ENCODE measurements around the gene FARP1.

FARP1 gene

GRCh38 chr13:98423417-98423816 lies 280.5 kb downstream of the FARP1 start:
- Histone ChIP-seq H3K9me3 (no peaks in the 10 kb centered on the region), H4K20me1 (no peaks in the 10 kb centered on the region), H3K4me1 (peaks cover 9% of the 10 kb centered on the region; the same call in 1 of the 2 replicates), H3K4me3 (no peak overlapping the region), H3K27ac (no peak overlapping the region), H3K36me3 (peaks cover 71% of the 10 kb centered on the region), H3K4me2 (no peak overlapping the region), H3K9ac (no peak overlapping the region), H3K27me3 (no peaks in the 10 kb centered on the region)
- TF ChIP-seq Cebpa-rat (IDR thresholded peaks at IDR 0.05): no peak

- Histone ChIP-seq H3K36me3 (peaks cover 64% of the 10 kb centered on the region), H3K4me3 (no peak overlapping the region), H3K4me2 (no peak overlapping the region), H3K4me1 (peaks cover 26% of the 10 kb centered on the region), H3K9me3 (no peaks in the 10 kb centered on the region), H3K27me3 (no peaks in the 10 kb centered on the region), H3K27ac (no peak overlapping the region), H3K9ac (no peak overlapping the region), H4K20me1 (no peaks in the 10 kb centered on the region)
- TF ChIP-seq Cebpa-rat (IDR thresholded peaks at IDR 0.05): no peak
These were observed 284.6 kb downstream of the FARP1 start for GRCh38 chr13:98427331-98427995.

- Histone ChIP-seq H3K36me3 (peaks cover 55% of the 10 kb centered on the region), H3K4me3 (no peak overlapping the region)
These were observed 285.5 kb downstream of the FARP1 start for GRCh38 chr13:98428256-98428966.

GRCh38 chr13:98429081-98429480 lies 286.2 kb downstream of the FARP1 start:
- Histone ChIP-seq H4K20me1 (no peaks in the 10 kb centered on the region), H3K27ac (no peak overlapping the region)

More at GRCh38 chr13:98428256-98428966, 285.5 kb downstream of the FARP1 start:
- peaks cover 29% of the 10 kb centered on the region for H3K4me1 ChIP-seq
- no peak overlapping the region for H3K27ac ChIP-seq
- TF ChIP-seq Cebpa-rat (IDR thresholded peaks at IDR 0.05): no peak
- H4K20me1 ChIP-seq: no peaks in the 10 kb centered on the region
- no peaks in the 10 kb centered on the region for H3K9me3 ChIP-seq
- no peak overlapping the region for H3K9ac ChIP-seq
- no peak overlapping the region for H3K4me2 ChIP-seq
- H3K27me3 ChIP-seq: no peaks in the 10 kb centered on the region

GRCh38 chr13:98429531-98429930 lies 286.6 kb downstream of the FARP1 start:
- no peak overlapping the region for H3K4me2 ChIP-seq
- H3K36me3 ChIP-seq: peaks cover 51% of the 10 kb centered on the region
- H3K27me3 ChIP-seq: no peaks in the 10 kb centered on the region
- H3K9me3 ChIP-seq: no peaks in the 10 kb centered on the region
- no peak for TF ChIP-seq Cebpa-rat (IDR thresholded peaks at IDR 0.05)
- H3K9ac ChIP-seq: no peak overlapping the region
- H3K4me3 ChIP-seq: no peak overlapping the region
- H4K20me1 ChIP-seq: no peaks in the 10 kb centered on the region
- H3K4me1 ChIP-seq: peaks cover 29% of the 10 kb centered on the region
- H3K27ac ChIP-seq: no peak overlapping the region

More at GRCh38 chr13:98429081-98429480, 286.2 kb downstream of the FARP1 start:
- no peak overlapping the region for H3K4me2 ChIP-seq
- no peaks in the 10 kb centered on the region for H3K9me3 ChIP-seq
- H3K4me1 ChIP-seq: peaks cover 29% of the 10 kb centered on the region
- no peaks in the 10 kb centered on the region for H3K27me3 ChIP-seq
- no peak for TF ChIP-seq Cebpa-rat (IDR thresholded peaks at IDR 0.05)
- H3K36me3 ChIP-seq: peaks cover 55% of the 10 kb centered on the region
- no peak overlapping the region for H3K4me3 ChIP-seq
- no peak overlapping the region for H3K9ac ChIP-seq

- Histone ChIP-seq H3K9ac (no peak overlapping the region), H3K4me3 (no peak overlapping the region), H3K4me2 (peak overlapping the region; percentile 40), H3K9me3 (no peaks in the 10 kb centered on the region), H3K27me3 (no peaks in the 10 kb centered on the region), H3K27ac (no peak overlapping the region), H3K4me1 (peaks cover 29% of the 10 kb centered on the region), H4K20me1 (no peaks in the 10 kb centered on the region), H3K36me3 (peaks cover 45% of the 10 kb centered on the region)
- TF ChIP-seq Cebpa-rat (IDR thresholded peaks at IDR 0.05): no peak
These were observed 287.3 kb downstream of the FARP1 start for GRCh38 chr13:98429977-98430736.

GRCh38 chr13:98432638-98433037 lies 289.7 kb downstream of the FARP1 start:
- H4K20me1 ChIP-seq: no peaks in the 10 kb centered on the region
- no peak for TF ChIP-seq Cebpa-rat (IDR thresholded peaks at IDR 0.05)
- H3K9me3 ChIP-seq: no peaks in the 10 kb centered on the region
- 0 out of 2 replicates have a peak overlapping the region, but pooled peaks have one; percentile 47 for H3K4me2 ChIP-seq
- no peak overlapping the region for H3K27ac ChIP-seq
- H3K4me1 ChIP-seq: peaks cover 35% of the 10 kb centered on the region
- no peak overlapping the region for H3K9ac ChIP-seq
- no peak overlapping the region for H3K4me3 ChIP-seq
- peaks cover 26% of the 10 kb centered on the region; the same call in 1 of the 2 replicates for H3K36me3 ChIP-seq
- no peaks in the 10 kb centered on the region for H3K27me3 ChIP-seq

- no peak overlapping the region for H3K9ac ChIP-seq
- H3K27me3 ChIP-seq: no peaks in the 10 kb centered on the region
- H3K4me2 ChIP-seq: no peak overlapping the region
- H3K36me3 ChIP-seq: peaks cover 16% of the 10 kb centered on the region; the same call in 1 of the 2 replicates
- TF ChIP-seq Cebpa-rat (IDR thresholded peaks at IDR 0.05): no peak
- H3K9me3 ChIP-seq: no peaks in the 10 kb centered on the region
- H3K4me3 ChIP-seq: no peak overlapping the region
- H3K4me1 ChIP-seq: peaks cover 45% of the 10 kb centered on the region
- H3K27ac ChIP-seq: no peak overlapping the region
- H4K20me1 ChIP-seq: no peaks in the 10 kb centered on the region
These were observed 290.8 kb downstream of the FARP1 start for GRCh38 chr13:98433654-98434053.

GRCh38 chr13:98434060-98434459 lies 291.2 kb downstream of the FARP1 start:
- Histone ChIP-seq H3K27me3 (no peaks in the 10 kb centered on the region), H3K4me3 (no peak overlapping the region), H3K4me2 (no peak overlapping the region), H3K36me3 (peaks cover 13% of the 10 kb centered on the region; the same call in 1 of the 2 replicates), H4K20me1 (no peaks in the 10 kb centered on the region), H3K9me3 (no peaks in the 10 kb centered on the region), H3K27ac (no peak overlapping the region), H3K4me1 (peaks cover 48% of the 10 kb centered on the region), H3K9ac (no peak overlapping the region)
- TF ChIP-seq Cebpa-rat (IDR thresholded peaks at IDR 0.05): no peak
